Activated naive CD8-positive, alpha-beta T cell treated with anti-CD3 and anti-CD28 coated beads for 36 hours (primary cell): ENCODE results near the gene BACE1-AS. TPM values are rescaled to one million over a fixed set of nuclear protein-coding genes. Genes with fewer than 3 reads are reported as not detected.
"Not testable (repeated sequence)": the region's sequence is repeated elsewhere in the genome, so short reads cannot be mapped to it uniquely, and the experiment has no call there.

Experiments
- DNase-seq: peaks from one replicate; pipeline ENCODE4 v3.0.0; 2021
- H3K27ac Mint-ChIP-seq: one replicate; pipeline ENCODE4 v1.8.0; 2022; ENCODE audit warnings: mild to moderate bottlenecking, moderate library complexity, mixed read lengths
- H3K27me3 Mint-ChIP-seq: one replicate; pipeline ENCODE4 v1.8.0; 2022; ENCODE audit warnings: mild to moderate bottlenecking, mixed read lengths
- H3K36me3 Mint-ChIP-seq: one replicate; pipeline ENCODE4 v1.8.0; 2021; ENCODE audit warnings: mild to moderate bottlenecking, mixed read lengths
- H3K4me1 Mint-ChIP-seq: one replicate; pipeline ENCODE4 v1.8.0; 2021; ENCODE audit warnings: mixed read lengths
- H3K4me3 Mint-ChIP-seq: one replicate; pipeline ENCODE4 v1.8.0; 2022; ENCODE audit warnings: mild to moderate bottlenecking, moderate library complexity, mixed read lengths
- H3K9me3 Mint-ChIP-seq: one replicate; pipeline ENCODE4 v1.8.0; 2022; ENCODE audit warnings: mixed read lengths
- total RNA-seq, 2 experiments: library from RNA; stranded (reverse); gene quantifications; one replicate each; pipeline ENCODE4 v1.2.3, GENCODE V29; 2021

BACE1-AS gene
- total RNA-seq, 2 experiments from 2014 or later, result 3.1 to 3.8 TPM

- no peak for DNase-seq
- no peak overlapping the region for H3K4me3 Mint-ChIP-seq
- H3K27ac Mint-ChIP-seq, result no peak overlapping the region
- no peaks in the 10 kb centered on the region for H3K36me3 Mint-ChIP-seq
- H3K27me3 Mint-ChIP-seq, result no peaks in the 10 kb centered on the region
- H3K4me1 Mint-ChIP-seq, result no peaks in the 10 kb centered on the region
- H3K9me3 Mint-ChIP-seq, result no peaks in the 10 kb centered on the region
These were observed 11.1 kb downstream of the BACE1-AS start for GRCh38 chr11:117302228-117302627.

- no peaks in the 10 kb centered on the region for H3K27me3 Mint-ChIP-seq
- no peaks in the 10 kb centered on the region for H3K9me3 Mint-ChIP-seq
These were observed 12.0 kb downstream of the BACE1-AS start for GRCh38 chr11:117303101-117303500.

GRCh38 chr11:117303646-117304315 lies 12.6 kb downstream of the BACE1-AS start:
- H3K4me3 Mint-ChIP-seq, result no peak overlapping the region
- no peak overlapping the region for H3K27ac Mint-ChIP-seq
- H3K4me1 Mint-ChIP-seq, result no peaks in the 10 kb centered on the region
- DNase-seq, result no peak
- H3K36me3 Mint-ChIP-seq, result no peaks in the 10 kb centered on the region
- H3K9me3 Mint-ChIP-seq, result no peaks in the 10 kb centered on the region
- H3K27me3 Mint-ChIP-seq, result no peaks in the 10 kb centered on the region

More at GRCh38 chr11:117303101-117303500, 12.0 kb downstream of the BACE1-AS start:
- Mint-ChIP-seq H3K4me3 (no peak overlapping the region), H3K36me3 (no peaks in the 10 kb centered on the region), H3K27ac (no peak overlapping the region), H3K4me1 (no peaks in the 10 kb centered on the region)
- DNase-seq, result no peak

- no peaks in the 10 kb centered on the region for H3K4me1 Mint-ChIP-seq
- no peaks in the 10 kb centered on the region for H3K9me3 Mint-ChIP-seq
- H3K27ac Mint-ChIP-seq, result no peak overlapping the region
- H3K36me3 Mint-ChIP-seq, result no peaks in the 10 kb centered on the region
- H3K4me3 Mint-ChIP-seq, result no peak overlapping the region
- DNase-seq, result no peak
- no peaks in the 10 kb centered on the region for H3K27me3 Mint-ChIP-seq
These were observed 14.0 kb downstream of the BACE1-AS start for GRCh38 chr11:117305145-117305544.

- H3K4me1 Mint-ChIP-seq, result peaks cover under 1% of the 10 kb centered on the region
- H3K27me3 Mint-ChIP-seq, result peaks cover 12% of the 10 kb centered on the region
- H3K36me3 Mint-ChIP-seq, result no peaks in the 10 kb centered on the region
These were observed 18.2 kb downstream of the BACE1-AS start for GRCh38 chr11:117309310-117309709.

GRCh38 chr11:117313091-117313490 lies 21.9 kb downstream of the BACE1-AS start:
- DNase-seq, result no peak
- no peak overlapping the region for H3K4me3 Mint-ChIP-seq
- H3K9me3 Mint-ChIP-seq, result no peaks in the 10 kb centered on the region
- peaks cover 5% of the 10 kb centered on the region for H3K4me1 Mint-ChIP-seq
- peaks cover 41% of the 10 kb centered on the region for H3K27me3 Mint-ChIP-seq
- H3K27ac Mint-ChIP-seq, result no peak overlapping the region
- H3K36me3 Mint-ChIP-seq, result no peaks in the 10 kb centered on the region

More at GRCh38 chr11:117309310-117309709, 18.2 kb downstream of the BACE1-AS start:
- Mint-ChIP-seq H3K27ac (no peak overlapping the region), H3K9me3 (no peaks in the 10 kb centered on the region), H3K4me3 (no peak overlapping the region)
- DNase-seq, result no peak

- Mint-ChIP-seq H3K4me3 (peak overlapping the region; percentile 16), H3K9me3 (no peaks in the 10 kb centered on the region), H3K36me3 (no peaks in the 10 kb centered on the region), H3K27me3 (peaks cover 41% of the 10 kb centered on the region), H3K27ac (no peak overlapping the region), H3K4me1 (peaks cover 5% of the 10 kb centered on the region)
- DNase-seq, result no peak
These were observed 23.0 kb downstream of the BACE1-AS start for GRCh38 chr11:117313828-117314768.

GRCh38 chr11:117314840-117315239 lies 23.7 kb downstream of the BACE1-AS start:
- Mint-ChIP-seq H3K4me1 (peaks cover 5% of the 10 kb centered on the region), H3K27me3 (peaks cover 41% of the 10 kb centered on the region), H3K9me3 (no peaks in the 10 kb centered on the region), H3K27ac (no peak overlapping the region), H3K4me3 (peak overlapping the region; percentile 43), H3K36me3 (no peaks in the 10 kb centered on the region)
- DNase-seq, result no peak

GRCh38 chr11:117315285-117316196 lies 24.4 kb downstream of the BACE1-AS start:
- peaks cover 41% of the 10 kb centered on the region for H3K27me3 Mint-ChIP-seq
- no peaks in the 10 kb centered on the region for H3K36me3 Mint-ChIP-seq
- H3K27ac Mint-ChIP-seq, result no peak overlapping the region
- peaks cover 5% of the 10 kb centered on the region for H3K4me1 Mint-ChIP-seq
- DNase-seq, result peak; percentile 40
- H3K4me3 Mint-ChIP-seq, result peak overlapping the region; percentile 73
- no peaks in the 10 kb centered on the region for H3K9me3 Mint-ChIP-seq

GRCh38 chr11:117316197-117316961 lies 25.2 kb downstream of the BACE1-AS start, which contains the start of gene BACE1:
TSS of gene BACE1 (minus strand) at chr11:117316256. CDS start at chr11:117315795, 461 bp downstream.
- peaks cover 5% of the 10 kb centered on the region for H3K4me1 Mint-ChIP-seq
- no peaks in the 10 kb centered on the region for H3K36me3 Mint-ChIP-seq
- no peaks in the 10 kb centered on the region for H3K9me3 Mint-ChIP-seq
- DNase-seq, result no peak
- peaks cover 39% of the 10 kb centered on the region for H3K27me3 Mint-ChIP-seq
- H3K27ac Mint-ChIP-seq, result no peak within 1 kb of the TSS
- H3K4me3 Mint-ChIP-seq, result peak within 1 kb of the TSS; percentile 73

GRCh38 chr11:117318738-117319137 lies 27.6 kb downstream of the BACE1-AS start:
- no peaks in the 10 kb centered on the region for H3K9me3 Mint-ChIP-seq
- peaks cover 34% of the 10 kb centered on the region for H3K27me3 Mint-ChIP-seq
- no peaks in the 10 kb centered on the region for H3K36me3 Mint-ChIP-seq
- peaks cover 5% of the 10 kb centered on the region for H3K4me1 Mint-ChIP-seq
- H3K27ac Mint-ChIP-seq, result no peak overlapping the region
- H3K4me3 Mint-ChIP-seq, result no peak overlapping the region
- DNase-seq, result no peak

GRCh38 chr11:117319214-117319840 lies 28.2 kb downstream of the BACE1-AS start:
- DNase-seq, result no peak
- Mint-ChIP-seq H3K4me3 (no peak overlapping the region), H3K27me3 (peaks cover 29% of the 10 kb centered on the region)

GRCh38 chr11:117327255-117327566 lies 36.1 kb downstream of the BACE1-AS start:
- H3K4me3 Mint-ChIP-seq, result not testable (repeated sequence)

More at GRCh38 chr11:117319214-117319840, 28.2 kb downstream of the BACE1-AS start:
- no peaks in the 10 kb centered on the region for H3K9me3 Mint-ChIP-seq
- no peaks in the 10 kb centered on the region for H3K36me3 Mint-ChIP-seq
- peaks cover 4% of the 10 kb centered on the region for H3K4me1 Mint-ChIP-seq
- H3K27ac Mint-ChIP-seq, result no peak overlapping the region

More at GRCh38 chr11:117327255-117327566, 36.1 kb downstream of the BACE1-AS start:
- H3K27me3 Mint-ChIP-seq, H3K27ac Mint-ChIP-seq, DNase-seq, H3K9me3 Mint-ChIP-seq, H3K4me1 Mint-ChIP-seq, H3K36me3 Mint-ChIP-seq: not testable (repeated sequence)
